HepG2 (cell line): Measurements from ENCODE around the gene PRM2. TPM values are rescaled to one million over a fixed set of nuclear protein-coding genes. Genes with fewer than 3 reads are reported as not detected.

ENCODE experiments used
- CEBPZ ChIP-seq: IDR thresholded peaks from 2 replicates; pipeline ENCODE4 v1.6.1; 2012; ENCODE audit warnings: low read length, improper control_type of control experiment
- MED8 ChIP-seq: sonication (generic); formaldehyde crosslinking; IDR thresholded peaks from 2 replicates; pipeline ENCODE4 v1.8.1; 2023; ENCODE audit warnings: mild to moderate bottlenecking, missing genetic modification reagents; ENCODE audit not compliant: insufficient replicate concordance
- PHF20 ChIP-seq: sonication (generic); formaldehyde crosslinking; IDR thresholded peaks from 2 replicates; pipeline ENCODE4 v1.5.0; 2020; ENCODE audit warnings: mild to moderate bottlenecking, missing genetic modification reagents
- PHF21A ChIP-seq: sonication (generic); formaldehyde crosslinking; IDR thresholded peaks from 2 replicates; pipeline ENCODE4 v1.5.0; 2020; ENCODE audit warnings: mild to moderate bottlenecking, missing genetic modification reagents
- SAP130 ChIP-seq: IDR thresholded peaks from 2 replicates; pipeline ENCODE4 v1.6.1; 2016; ENCODE audit warnings: low read depth
- TEF ChIP-seq: sonication (generic); formaldehyde crosslinking; IDR thresholded peaks from 2 replicates; pipeline ENCODE4 v1.5.0; 2020; ENCODE audit warnings: missing genetic modification reagents
- TRAFD1 ChIP-seq: sonication (generic); formaldehyde crosslinking; IDR thresholded peaks from 2 replicates; pipeline ENCODE4 v1.5.1; 2020; ENCODE audit warnings: missing genetic modification reagents, mild to moderate bottlenecking, borderline replicate concordance
- ZBTB34 ChIP-seq: sonication (generic); formaldehyde crosslinking; IDR thresholded peaks from 2 replicates; pipeline ENCODE4 v1.8.0; 2022; ENCODE audit warnings: mild to moderate bottlenecking, missing genetic modification reagents
- ZBTB39 ChIP-seq: sonication (generic); formaldehyde crosslinking; IDR thresholded peaks from 2 replicates; pipeline ENCODE4 v1.5.0; 2020; ENCODE audit warnings: missing genetic modification reagents
- ZFP36 ChIP-seq: fragments of 150-350 bp; IDR thresholded peaks from 2 replicates; pipeline ENCODE4 v1.6.1; 2018; ENCODE audit warnings: borderline replicate concordance, low read length, low read depth; ENCODE audit not compliant: partially characterized antibody
- ZMYM4 ChIP-seq: sonication (generic); formaldehyde crosslinking; IDR thresholded peaks from 2 replicates; pipeline ENCODE4 v1.8.1; 2023; ENCODE audit warnings: mild to moderate bottlenecking, missing genetic modification reagents
- ZNF160 ChIP-seq: sonication (generic); formaldehyde crosslinking; IDR thresholded peaks from 2 replicates; pipeline ENCODE4 v1.8.0; 2022; ENCODE audit warnings: mild to moderate bottlenecking, inconsistent platforms, missing genetic modification reagents
- ZNF263 ChIP-seq: sonication (generic); formaldehyde crosslinking; IDR thresholded peaks from 2 replicates; pipeline ENCODE4 v1.4.0; 2020; ENCODE audit warnings: missing genetic modification reagents
- ZNF614 ChIP-seq: IDR thresholded peaks from 2 replicates; pipeline ENCODE4 v1.6.1; 2018; ENCODE audit warnings: missing biosample characterization, missing genetic modification reagents, inconsistent platforms, borderline replicate concordance
- polyA plus RNA-seq, 8 experiments: library from polyadenylated mRNA; depleted of rRNA in 3 of 8; stranded (reverse) in 7 of 8; unstranded in 1 of 8; fragments of >200 nt; fragmentation: Illumina TruSeq in 4 of 8; extraction: Trizol in 4 of 8; gene quantifications; 2 replicates each; pipeline versions ENCODE4 v1.2.1 to v1.2.3, GENCODE V29; 2011 to 2016; ENCODE audit warnings: low read depth in 4 of 8, missing spikeins in 1 of 8, mixed read lengths in 1 of 8; ENCODE audit not compliant: insufficient read depth in 1 of 8
- total RNA-seq, 5 experiments: library from RNA; depleted of rRNA; stranded (reverse); fragments of >200 nt; fragmentation: Illumina TruSeq; extraction: Trizol; gene quantifications; 2 replicates each; pipeline ENCODE4 v1.2.3, GENCODE V29; 2016; ENCODE audit warnings: low read depth in 1 of 5
- TF ChIP-seq, protein P1 (sequence below): IDR thresholded peaks from 2 replicates; pipeline ENCODE4 v1.6.1; 2016
- TF ChIP-seq, protein P2 (sequence below): sonication (generic); formaldehyde crosslinking; IDR thresholded peaks from 2 replicates; pipeline ENCODE4 v1.9.0; 2021; ENCODE audit warnings: missing genetic modification reagents, mild to moderate bottlenecking, borderline replicate concordance

Gene PRM2
- total and polyA plus RNA-seq, 2 of the 13 experiments (the other 11 are each of a cell fraction or from before 2014, with no cell fraction given) = 0.54 TPM; not detected in 1

DNA sequence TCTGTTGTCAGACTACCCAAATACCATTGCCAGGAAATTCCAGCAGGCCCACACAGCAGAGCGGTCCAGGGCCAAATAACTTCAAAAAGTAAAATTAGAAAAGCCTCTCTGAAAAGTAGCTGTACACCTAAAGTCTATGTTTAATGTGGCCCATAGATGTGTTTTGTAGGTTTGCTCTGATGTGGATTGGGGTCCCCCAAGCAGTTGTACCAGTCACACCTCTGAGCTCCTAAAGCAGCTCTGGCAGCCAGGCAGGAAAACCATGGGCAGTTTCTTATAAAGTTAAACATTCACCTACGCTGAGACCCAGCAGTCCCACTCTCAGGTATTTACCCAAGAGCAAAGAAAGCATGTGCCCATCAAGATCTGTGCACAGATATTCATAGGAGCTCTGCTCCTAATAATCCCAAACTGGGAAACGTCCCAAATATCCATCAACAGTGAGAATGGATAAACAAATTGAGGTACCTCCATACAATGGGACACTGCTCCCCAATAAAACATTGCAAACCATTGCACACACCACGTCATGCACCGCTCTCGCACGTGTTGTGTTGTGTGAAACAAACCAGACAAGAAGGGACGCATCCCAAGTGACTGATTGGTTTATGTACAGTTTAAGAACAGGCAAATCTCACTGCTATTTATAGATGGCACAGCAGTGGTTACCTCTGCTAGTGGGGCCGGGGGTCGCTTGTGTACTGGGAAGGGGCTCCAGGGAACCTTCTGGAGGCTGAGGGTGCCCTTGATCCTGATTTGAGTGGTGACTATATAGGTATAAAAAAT lies 20.6 kb upstream of the PRM2 start (continued):
- TF ChIP-seq ZNF614 (CRISPR knock-in tag) (no peak; the same call in 1 of the 2 replicates), ZNF160 (CRISPR knock-in tag) (0 out of 2 replicates have a peak, but pooled peaks have one; percentile 14), ZBTB39 (CRISPR knock-in tag) (no peak), ZFP36 (no peak), ZNF263 (CRISPR knock-in tag) (no peak), MED8 (peak; percentile 56), CEBPZ (no peak), ZBTB34 (CRISPR knock-in tag) (no peak), TRAFD1 (CRISPR knock-in tag) (no peak), PHF21A (CRISPR knock-in tag) (peak; percentile 80; the same call in 1 of the 2 replicates), TEF (CRISPR knock-in tag) (peak; percentile 59; the same call in 1 of the 2 replicates), PHF20 (0 out of 2 replicates have a peak, but pooled peaks have one; percentile 31), SAP130 (peak; percentile 91), ZMYM4 (CRISPR knock-in tag) (peak; percentile 58; the same call in 1 of the 2 replicates)
- TF ChIP-seq, protein P1, sequence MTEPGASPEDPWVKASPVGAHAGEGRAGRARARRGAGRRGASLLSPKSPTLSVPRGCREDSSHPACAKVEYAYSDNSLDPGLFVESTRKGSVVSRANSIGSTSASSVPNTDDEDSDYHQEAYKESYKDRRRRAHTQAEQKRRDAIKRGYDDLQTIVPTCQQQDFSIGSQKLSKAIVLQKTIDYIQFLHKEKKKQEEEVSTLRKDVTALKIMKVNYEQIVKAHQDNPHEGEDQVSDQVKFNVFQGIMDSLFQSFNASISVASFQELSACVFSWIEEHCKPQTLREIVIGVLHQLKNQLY (CRISPR knock-in tag) = no peak
- TF ChIP-seq, protein P2, sequence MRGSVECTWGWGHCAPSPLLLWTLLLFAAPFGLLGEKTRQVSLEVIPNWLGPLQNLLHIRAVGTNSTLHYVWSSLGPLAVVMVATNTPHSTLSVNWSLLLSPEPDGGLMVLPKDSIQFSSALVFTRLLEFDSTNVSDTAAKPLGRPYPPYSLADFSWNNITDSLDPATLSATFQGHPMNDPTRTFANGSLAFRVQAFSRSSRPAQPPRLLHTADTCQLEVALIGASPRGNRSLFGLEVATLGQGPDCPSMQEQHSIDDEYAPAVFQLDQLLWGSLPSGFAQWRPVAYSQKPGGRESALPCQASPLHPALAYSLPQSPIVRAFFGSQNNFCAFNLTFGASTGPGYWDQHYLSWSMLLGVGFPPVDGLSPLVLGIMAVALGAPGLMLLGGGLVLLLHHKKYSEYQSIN (CRISPR knock-in tag) = no peak
